ENCODE results near the gene OSGIN1. TPM values are rescaled to one million over a fixed set of nuclear protein-coding genes. Genes with fewer than 3 reads are reported as not detected.
A peak's percentile ranks its signal among the peaks of the same experiment; 100 is the strongest.

Gene OSGIN1
- polyA plus RNA-seq, 3 donors = 1.8 to 4.0 (median 2.0) TPM

GRCh38 chr16:83951544-83951943 is 1.5 kb upstream of the OSGIN1 start:
- no peak overlapping the region for H3K4me3 ChIP-seq (replicated peaks in 1 of 3; ENCODE audit: low read depth in 2 of 3, low read length in 3 of 3)
- peaks cover 26 to 30% of the 10 kb centered on the region in 2 donors for H3K4me1 ChIP-seq (ENCODE audit: control insufficient read depth in 1 of 2, insufficient read depth in 2 of 2, low read length in 2 of 2)
- H3K79me2 ChIP-seq (ENCODE audit: insufficient read depth, low read length) = no peaks in the 10 kb centered on the region
- no peak overlapping the region for H3K27ac ChIP-seq (ENCODE audit: low read depth in 1 of 2, low read length in 2 of 2)
- Mint-ChIP-seq H3K4me3 (no peak overlapping the region), H3K36me3 (peaks cover 0 to 4% of the 10 kb centered on the region in 2 donors), H3K4me1 (peaks cover 20% of the 10 kb centered on the region), H3K27me3 (ENCODE audit: low read depth in 3 of 3) (peaks cover 7 to 23% (median 10%) of the 10 kb centered on the region in 3 donors), H3K9me3 (no peaks in the 10 kb centered on the region), H3K27ac (peak overlapping the region in 1 of 7 donors; percentile 70)
- no peak overlapping the region for H3K4me2 ChIP-seq (replicated peaks; ENCODE audit: extremely low read depth, low read length, poor library complexity, severe bottlenecking)
- TF ChIP-seq CTCF (IDR thresholded peaks at IDR 0.05) = no peak
- no peaks in the 10 kb centered on the region for H3K9me3 ChIP-seq (replicated peaks in 1 of 2; ENCODE audit: control insufficient read depth in 1 of 2, insufficient read depth in 1 of 2, low read length in 2 of 2)
- DNase-seq = no peak
- no peak overlapping the region for H2AFZ ChIP-seq (ENCODE audit: insufficient read depth, low read depth, low read length, poor library complexity, severe bottlenecking)
- 80% methylated on average over 2 of the region's 8 CpGs for WGBS (ENCODE audit: insufficient coverage)
- intact Hi-C loops (cut with micrococcal nuclease) = no loop called here
- H3K27me3 ChIP-seq (ENCODE audit: control insufficient read depth in 2 of 2, insufficient read depth in 2 of 2, low read length in 2 of 2) = no peaks in the 10 kb centered on the region
- no peaks in the 10 kb centered on the region for H3K36me3 ChIP-seq (replicated peaks in 1 of 2; ENCODE audit: control insufficient read depth in 1 of 2, insufficient read depth in 2 of 2, low read length in 2 of 2)
- no peak overlapping the region for H3K9ac ChIP-seq (ENCODE audit: insufficient read depth, low read length, poor library complexity, severe bottlenecking)
- H4K20me1 ChIP-seq (ENCODE audit: insufficient read depth, low read length) = no peaks in the 10 kb centered on the region

DNA sequence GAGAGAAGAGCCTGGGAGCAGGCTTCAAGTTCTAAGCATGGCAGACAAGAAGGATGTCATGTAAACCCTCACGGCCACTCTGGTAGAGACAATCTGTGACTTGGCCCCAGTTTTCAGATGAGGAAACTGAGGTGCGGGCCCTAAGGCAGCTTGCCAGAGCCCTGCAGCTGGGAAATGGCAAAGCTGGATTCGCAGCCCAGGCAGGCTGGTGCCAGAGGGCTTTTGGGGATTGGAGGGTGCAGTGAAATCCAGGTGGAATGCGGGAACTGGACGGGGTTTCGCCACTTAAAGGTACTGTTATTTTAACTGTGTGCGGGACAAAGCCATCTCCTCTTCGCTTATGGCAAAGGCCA is 477 bp upstream of the OSGIN1 start:
- no peaks in the 10 kb centered on the region for H3K9me3 ChIP-seq (replicated peaks in 1 of 2; ENCODE audit: control insufficient read depth in 1 of 2, insufficient read depth in 1 of 2, low read length in 2 of 2)
- Mint-ChIP-seq H3K4me1 (peaks cover 24% of the 10 kb centered on the region), H3K27ac (peak overlapping the region; percentile 70 to 94 (median 90)), H3K27me3 (ENCODE audit: low read depth in 3 of 3) (peaks cover 7 to 23% (median 10%) of the 10 kb centered on the region in 3 donors), H3K4me3 (peak overlapping the region in 1 of 2 donors; percentile 53), H3K9me3 (no peaks in the 10 kb centered on the region), H3K36me3 (peaks cover 0 to 4% of the 10 kb centered on the region in 2 donors)
- no peaks in the 10 kb centered on the region for H3K27me3 ChIP-seq (ENCODE audit: control insufficient read depth in 2 of 2, insufficient read depth in 2 of 2, low read length in 2 of 2)
- peak overlapping the region in 1 of 3 experiments; percentile 77 for H3K4me3 ChIP-seq (replicated peaks in 1 of 3; ENCODE audit: low read depth in 2 of 3, low read length in 3 of 3)
- H4K20me1 ChIP-seq (ENCODE audit: insufficient read depth, low read length) = no peaks in the 10 kb centered on the region
- no peaks in the 10 kb centered on the region for H3K79me2 ChIP-seq (ENCODE audit: insufficient read depth, low read length)
- intact Hi-C loops (cut with micrococcal nuclease) = no loop called here
- H2AFZ ChIP-seq (ENCODE audit: insufficient read depth, low read depth, low read length, poor library complexity, severe bottlenecking) = no peak overlapping the region
- H3K9ac ChIP-seq (ENCODE audit: insufficient read depth, low read length, poor library complexity, severe bottlenecking) = peak overlapping the region; percentile 80
- peak overlapping the region; percentile 91 for H3K4me2 ChIP-seq (replicated peaks; ENCODE audit: extremely low read depth, low read length, poor library complexity, severe bottlenecking)
- peak overlapping the region; percentile 82 to 91 for H3K27ac ChIP-seq (ENCODE audit: low read depth in 1 of 2, low read length in 2 of 2)
- peak in 1 of 3 donors; percentile 7 for DNase-seq
- WGBS (ENCODE audit: insufficient coverage) = 26% methylated on average over 7 of the region's 8 CpGs
- TF ChIP-seq CTCF (IDR thresholded peaks at IDR 0.05) = no peak
- H3K4me1 ChIP-seq (ENCODE audit: control insufficient read depth in 1 of 2, insufficient read depth in 2 of 2, low read length in 2 of 2) = peaks cover 26 to 30% of the 10 kb centered on the region in 2 donors
- H3K36me3 ChIP-seq (replicated peaks in 1 of 2; ENCODE audit: control insufficient read depth in 1 of 2, insufficient read depth in 2 of 2, low read length in 2 of 2) = no peaks in the 10 kb centered on the region

All from CD14-positive monocyte (primary cell).